Stimulated activated CD8-positive, alpha-beta memory T cell treated with anti-CD3 and anti-CD28 coated beads, Interleukin-7, amount 100 ng/mL, for 4 hours (primary cell): ENCODE data around the gene COL18A1.

Source experiments
- DNase-seq, 2 donors: peaks; one replicate each; pipeline ENCODE4 v3.0.0-alpha.2; 2020; ENCODE audit warnings: low read depth in 2 of 2

Gene COL18A1

GRCh38 chr21:45455674-45456583, 51.0 kb downstream of the COL18A1 start:
- no peak for DNase-seq

GRCh38 chr21:45456584-45457160, 51.7 kb downstream of the COL18A1 start:
- no peak for DNase-seq

- no peak for DNase-seq
Observed at GRCh38 chr21:45457161-45457831, 52.3 kb downstream of the COL18A1 start.

GRCh38 chr21:45457832-45458172, 52.8 kb downstream of the COL18A1 start:
- DNase-seq = no peak

- DNase-seq = no peak
Observed at GRCh38 chr21:45458281-45459170, 53.6 kb downstream of the COL18A1 start.

- DNase-seq = no peak
Observed at GRCh38 chr21:45459171-45460010, 54.4 kb downstream of the COL18A1 start.

GRCh38 chr21:45460011-45460565, 55.1 kb downstream of the COL18A1 start:
- DNase-seq = no peak

GRCh38 chr21:45460611-45461368, 55.8 kb downstream of the COL18A1 start:
- DNase-seq = no peak

- DNase-seq = no peak
Observed at GRCh38 chr21:45461369-45461750, 56.4 kb downstream of the COL18A1 start.

GRCh38 chr21:45461806-45462341, 56.9 kb downstream of the COL18A1 start:
- DNase-seq = no peak

- no peak for DNase-seq
Observed at GRCh38 chr21:45463871-45464270, 58.9 kb downstream of the COL18A1 start.

- no peak for DNase-seq
Observed at GRCh38 chr21:45464309-45464708, 59.3 kb downstream of the COL18A1 start.

GRCh38 chr21:45465105-45465504, 60.1 kb downstream of the COL18A1 start:
- no peak for DNase-seq

GRCh38 chr21:45465611-45466329, 60.8 kb downstream of the COL18A1 start:
- DNase-seq = no peak

GRCh38 chr21:45466330-45467220, 61.6 kb downstream of the COL18A1 start:
- DNase-seq = no peak

- no peak for DNase-seq
Observed at GRCh38 chr21:45467221-45467779, 62.3 kb downstream of the COL18A1 start.
